Anterior cingulate cortex (tissue), 58 donors: ENCODE measurements around the gene UBE2E2.

Source experiments
- DNase-seq, 58 donors: peaks; one replicate each; lab custom pipeline; 2025; lab: John Stamatoyannopoulos, UW

Gene UBE2E2

GRCh38 chr3:23376516-23377248 lies 173.6 kb downstream of the UBE2E2 start:
- DNase-seq: no peak

DNA sequence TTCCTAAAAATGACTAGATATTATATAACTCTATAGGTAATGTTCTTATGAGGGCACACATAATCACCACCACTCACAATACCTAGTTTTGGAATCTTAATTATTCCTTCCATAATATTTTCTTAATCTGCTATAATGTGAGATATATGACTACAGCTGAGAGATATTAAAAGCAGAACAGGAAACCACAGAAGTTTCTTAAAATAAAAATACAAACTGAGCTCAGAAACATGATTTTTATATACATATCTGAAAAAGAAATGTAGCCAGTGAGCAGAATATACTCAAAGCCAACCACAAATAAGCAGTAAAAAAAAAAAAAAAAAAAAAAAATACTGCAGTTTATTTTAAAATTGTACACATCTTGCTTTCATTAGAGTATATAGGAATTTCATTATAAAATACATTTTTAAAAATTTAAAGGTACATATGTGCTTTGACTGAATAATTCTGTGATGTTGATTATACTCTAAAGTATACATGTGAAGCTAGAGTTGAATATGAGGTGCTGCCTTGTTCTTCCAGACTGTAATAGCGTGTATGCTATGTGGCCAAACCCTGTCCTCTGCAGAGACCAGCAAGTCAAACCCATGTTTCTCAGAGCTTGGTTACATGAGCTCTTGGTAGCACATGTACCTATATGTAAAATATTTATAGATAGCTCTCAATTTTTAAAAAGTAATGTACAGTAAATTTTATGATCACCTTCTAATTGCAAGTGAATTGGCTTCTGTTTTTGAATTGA lies 175.0 kb downstream of the UBE2E2 start:
- no peak for DNase-seq

DNA sequence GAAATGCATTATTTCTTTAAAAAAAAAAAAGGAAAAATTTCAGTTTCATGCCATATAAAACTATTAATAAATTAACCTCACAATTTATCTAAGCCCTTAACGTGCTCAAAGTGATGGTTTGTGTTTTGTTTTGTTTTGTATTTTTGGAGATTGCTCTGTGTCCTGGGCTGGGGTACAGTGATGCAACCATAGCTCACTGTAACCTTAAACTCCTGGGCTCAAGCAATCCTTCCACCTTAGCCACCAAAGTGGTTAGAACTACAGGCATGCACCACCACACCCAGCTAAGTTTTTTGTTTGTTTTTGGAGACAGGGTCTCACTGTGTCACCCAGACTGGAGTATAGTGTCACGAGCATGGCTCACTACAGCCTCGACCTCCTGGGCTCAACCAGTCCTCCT lies 180.7 kb downstream of the UBE2E2 start:
- no peak for DNase-seq

DNA sequence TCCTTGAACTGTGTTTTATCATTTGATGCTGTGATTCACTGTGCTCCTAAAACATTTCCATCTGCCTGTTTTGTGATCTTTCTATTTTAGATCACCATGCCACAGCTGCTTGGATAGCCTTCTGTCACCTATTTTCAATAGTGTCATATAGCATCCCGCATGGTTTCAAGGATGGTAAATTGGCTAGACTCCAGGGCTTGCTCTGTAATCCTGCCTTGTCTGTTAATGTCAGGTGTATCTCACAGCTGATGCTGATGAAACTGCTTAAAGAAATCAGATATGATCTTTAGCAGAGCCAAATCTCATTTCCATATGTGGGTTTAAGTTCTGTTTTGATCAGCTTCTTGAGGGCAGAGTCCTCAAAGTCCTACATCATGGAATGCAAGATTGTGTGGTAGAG lies 182.2 kb downstream of the UBE2E2 start:
- DNase-seq: no peak

DNA sequence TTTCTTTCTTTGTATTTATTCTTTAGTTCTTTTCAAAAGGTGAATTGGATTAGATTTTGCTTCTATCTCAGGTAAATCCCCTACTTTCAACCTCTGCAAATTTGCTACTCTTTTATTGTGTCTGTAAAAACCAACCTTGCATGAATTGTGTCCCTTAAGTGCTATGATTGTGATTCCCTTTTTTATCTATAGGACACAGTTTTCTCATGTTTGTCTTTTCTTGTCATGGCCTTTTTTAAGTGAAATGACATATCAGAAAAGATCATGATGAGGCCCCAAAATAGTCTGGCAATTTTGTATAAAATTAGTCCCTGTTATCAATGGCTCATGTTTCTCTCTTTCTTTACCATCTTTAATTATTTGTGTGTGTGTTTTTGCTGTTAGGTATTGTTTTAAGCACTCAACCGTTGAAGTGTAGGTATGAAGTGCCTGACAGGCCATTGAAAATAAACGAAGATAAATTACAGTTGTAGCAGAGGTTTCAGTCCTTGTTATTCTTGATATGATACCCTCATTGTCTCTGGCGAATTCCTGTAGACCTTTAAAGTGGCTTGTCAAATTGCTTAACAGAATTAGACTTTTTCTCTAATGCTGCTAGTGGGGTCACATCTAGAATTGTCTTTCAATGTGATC lies 184.3 kb downstream of the UBE2E2 start:
- no peak for DNase-seq

DNA sequence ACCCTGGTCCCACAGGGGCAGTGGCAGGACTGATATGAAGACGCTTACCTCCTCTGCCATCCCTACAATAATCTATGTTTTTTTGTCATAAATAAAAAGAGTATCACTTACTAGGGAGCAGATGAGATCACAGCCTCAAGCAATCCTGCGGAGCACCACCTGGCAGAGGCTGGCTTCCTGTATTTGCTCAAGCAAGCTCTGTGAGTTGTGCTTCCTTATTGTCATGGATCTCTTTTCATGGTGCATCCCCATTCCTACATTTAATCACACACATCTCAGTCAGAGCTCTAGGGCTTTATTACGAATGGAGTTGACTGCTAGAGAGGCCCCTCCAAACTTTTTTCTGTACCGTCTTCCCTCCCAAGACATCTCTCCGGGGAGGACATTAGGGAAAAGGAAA lies 186.0 kb downstream of the UBE2E2 start:
- DNase-seq: no peak

- no peak for DNase-seq
These were observed 186.6 kb downstream of the UBE2E2 start for GRCh38 chr3:23389686-23390085.

DNA sequence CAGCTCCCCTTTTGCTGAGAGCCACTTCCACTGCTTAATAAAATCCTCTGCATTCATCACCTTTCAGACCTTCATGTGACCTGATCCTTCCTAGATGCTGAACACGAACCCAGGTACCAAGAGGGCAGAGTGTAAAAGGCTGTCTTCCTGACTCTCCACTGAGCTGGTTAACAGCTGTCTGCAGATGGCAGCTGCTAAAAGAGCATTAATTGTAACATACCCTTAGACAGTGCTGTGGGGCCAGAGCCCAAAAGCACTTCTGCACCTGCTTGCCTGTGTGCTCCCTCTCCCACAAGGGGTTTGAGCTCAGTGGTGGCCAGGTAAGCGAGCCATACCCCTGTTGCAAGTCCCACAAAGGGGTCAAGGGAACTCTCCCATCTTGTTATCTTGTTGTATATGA lies 187.3 kb downstream of the UBE2E2 start:
- no peak for DNase-seq

DNA sequence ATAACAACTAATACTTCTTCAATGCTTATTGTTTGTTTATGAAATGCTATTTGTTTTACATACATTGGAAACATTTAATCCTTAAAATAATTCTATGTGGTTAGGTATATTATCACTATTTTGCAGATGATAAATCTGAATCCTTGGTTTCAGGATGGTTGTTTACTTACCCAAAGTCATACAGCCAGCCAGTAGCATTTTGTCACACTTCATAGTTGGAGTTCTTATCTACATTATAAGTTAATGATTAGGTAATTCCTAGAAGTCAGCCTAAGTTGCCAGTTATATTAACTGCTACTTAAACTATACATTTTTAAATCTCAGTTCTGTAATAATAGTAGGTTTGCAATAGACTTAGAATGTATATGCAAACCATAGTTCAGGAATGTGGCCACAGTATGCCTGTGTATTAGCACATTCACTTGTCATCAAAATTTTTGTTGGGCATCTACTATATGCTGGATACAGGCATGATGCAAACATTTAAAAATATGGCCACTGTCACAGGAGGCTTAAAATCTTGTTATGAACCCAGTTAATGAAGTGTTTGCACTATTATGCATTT lies 187.9 kb downstream of the UBE2E2 start:
- no peak for DNase-seq

GRCh38 chr3:23395115-23395514 lies 192.0 kb downstream of the UBE2E2 start:
- no peak for DNase-seq

GRCh38 chr3:23396746-23397145 lies 193.6 kb downstream of the UBE2E2 start:
- DNase-seq: no peak

DNA sequence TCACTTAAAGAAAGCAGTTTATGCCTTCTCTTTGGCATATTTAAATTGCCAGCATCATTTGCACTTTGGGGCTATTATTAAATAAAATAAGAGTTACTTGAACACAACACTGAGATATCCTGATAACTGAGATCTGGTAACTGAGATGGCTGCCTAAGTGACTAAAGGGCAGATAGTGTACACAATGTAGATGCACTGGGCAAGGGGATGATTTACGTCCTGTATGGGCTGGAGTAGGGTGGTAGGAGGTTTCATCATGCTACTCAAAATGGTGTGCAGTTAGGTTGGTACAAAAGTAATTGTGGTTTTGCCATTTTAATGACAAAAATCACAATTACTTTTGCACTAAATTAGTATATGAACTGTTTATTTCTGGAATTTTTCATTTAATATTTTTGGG lies 196.1 kb downstream of the UBE2E2 start:
- no peak for DNase-seq

DNA sequence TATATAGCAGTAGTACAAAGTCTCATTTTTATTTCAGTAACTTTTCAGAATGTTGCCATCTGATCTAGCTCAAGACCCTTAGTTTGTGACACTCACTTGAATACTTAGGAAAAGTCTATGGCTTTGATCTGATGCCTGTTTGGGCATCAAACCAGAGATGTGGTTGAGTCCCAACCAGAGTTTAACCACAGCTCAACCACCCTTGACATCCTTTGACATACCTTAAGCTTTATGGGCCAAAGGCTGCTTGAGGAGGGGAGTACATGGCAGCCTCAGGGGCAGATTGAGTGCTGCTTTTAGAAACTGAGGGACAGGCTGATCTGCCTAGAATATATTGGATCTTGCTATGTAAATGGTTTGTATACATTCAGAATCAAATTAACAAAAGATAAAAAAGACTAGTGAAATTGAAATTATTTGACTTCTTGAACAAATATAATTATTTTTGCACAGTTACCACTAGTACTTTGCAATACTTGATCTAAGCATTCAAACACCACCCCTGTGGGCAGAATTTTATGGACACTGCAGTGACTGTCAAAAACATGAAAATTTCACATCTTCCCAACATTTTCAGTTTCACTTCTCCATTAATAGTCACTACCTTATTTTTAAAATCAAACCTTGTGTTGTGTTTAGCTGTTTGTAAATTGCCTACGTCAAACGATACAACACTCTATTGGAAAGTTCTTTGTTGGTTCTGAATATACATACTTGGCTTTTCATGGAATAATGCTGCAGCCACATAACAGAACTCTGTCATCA lies 199.8 kb downstream of the UBE2E2 start:
- no peak for DNase-seq

- no peak for DNase-seq
These were observed 201.1 kb downstream of the UBE2E2 start for GRCh38 chr3:23404246-23404645.

- DNase-seq: no peak
These were observed 202.0 kb downstream of the UBE2E2 start for GRCh38 chr3:23405081-23405480.

- DNase-seq: no peak
These were observed 203.5 kb downstream of the UBE2E2 start for GRCh38 chr3:23406601-23407000.

DNA sequence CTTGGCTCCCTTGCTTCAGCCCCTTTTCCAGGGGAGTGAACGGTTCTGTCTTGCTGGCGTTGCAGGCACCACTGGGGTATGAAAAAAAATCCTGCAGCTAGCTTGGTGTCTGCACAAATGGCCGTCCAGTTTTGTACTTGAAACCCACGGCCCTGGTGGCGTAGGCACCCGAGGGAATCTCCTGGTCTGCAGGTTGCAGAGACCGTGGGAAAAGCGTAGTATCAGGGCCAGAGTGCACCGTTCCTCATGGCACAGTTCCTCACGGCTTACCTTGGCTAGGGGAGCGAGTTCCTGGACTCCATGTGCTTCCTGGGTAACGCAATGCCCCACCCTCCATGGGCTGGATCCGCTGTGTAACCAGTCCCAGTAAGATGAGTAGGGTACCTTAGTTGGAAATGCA lies 214.9 kb downstream of the UBE2E2 start:
- DNase-seq: no peak

DNA sequence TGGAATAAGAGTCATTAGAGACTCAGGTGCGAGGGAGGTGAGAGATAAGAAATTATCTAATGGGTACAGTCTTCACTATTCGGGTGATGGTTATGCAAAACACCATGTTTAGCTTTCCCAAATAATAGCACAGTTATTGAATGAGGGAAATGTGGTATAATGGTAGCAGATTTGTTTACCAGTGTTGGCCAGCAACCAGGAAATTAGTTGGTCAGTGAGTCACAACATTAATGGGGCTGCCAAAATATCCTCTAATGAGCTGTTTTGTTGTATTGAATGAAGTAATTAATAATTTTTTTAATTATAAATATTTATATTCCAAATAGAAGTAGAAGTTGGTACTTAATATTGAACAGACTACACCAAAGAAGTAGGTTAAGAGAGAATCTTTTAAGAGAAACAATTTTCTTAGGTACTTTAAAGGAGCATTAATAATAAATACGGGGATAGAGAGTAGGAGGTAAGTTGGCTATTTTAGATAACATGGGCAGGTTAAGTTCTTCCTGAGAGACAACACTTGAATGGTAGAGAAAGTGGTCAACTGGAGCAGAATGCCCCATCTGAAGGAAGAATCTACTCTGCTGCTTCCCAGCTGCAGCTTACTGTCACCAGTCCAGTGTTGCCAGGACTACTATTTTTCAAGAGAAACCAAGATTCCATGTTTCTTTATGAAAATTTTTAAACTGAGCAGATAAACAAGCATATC lies 218.8 kb downstream of the UBE2E2 start:
- no peak for DNase-seq

GRCh38 chr3:23422517-23422851 lies 219.4 kb downstream of the UBE2E2 start:
- DNase-seq: no peak

DNA sequence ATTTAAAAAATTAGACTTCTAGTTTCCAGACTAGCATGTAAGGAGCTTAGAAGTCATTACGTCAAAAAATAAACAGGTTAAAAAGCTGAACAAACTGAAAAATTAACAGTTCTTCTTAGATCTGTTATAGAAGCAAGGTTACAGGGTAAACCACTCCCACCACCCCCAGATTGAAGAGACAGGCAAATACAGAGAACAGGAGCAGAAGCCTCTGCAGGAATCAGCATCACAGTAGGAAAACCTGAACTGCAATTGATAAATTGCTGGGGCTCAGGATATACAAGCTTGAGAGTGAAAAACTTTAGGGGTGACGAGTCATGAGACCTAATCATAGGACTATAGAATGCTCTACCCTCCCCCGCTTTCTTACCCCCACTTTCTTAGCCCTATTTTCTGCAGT lies 222.3 kb downstream of the UBE2E2 start:
- no peak for DNase-seq
